Measurements from ENCODE around the gene GATC.
"Not testable (repeated sequence)": the region's sequence is repeated elsewhere in the genome, so short reads cannot be mapped to it uniquely, and the experiment has no call there.

GATC gene

DNA sequence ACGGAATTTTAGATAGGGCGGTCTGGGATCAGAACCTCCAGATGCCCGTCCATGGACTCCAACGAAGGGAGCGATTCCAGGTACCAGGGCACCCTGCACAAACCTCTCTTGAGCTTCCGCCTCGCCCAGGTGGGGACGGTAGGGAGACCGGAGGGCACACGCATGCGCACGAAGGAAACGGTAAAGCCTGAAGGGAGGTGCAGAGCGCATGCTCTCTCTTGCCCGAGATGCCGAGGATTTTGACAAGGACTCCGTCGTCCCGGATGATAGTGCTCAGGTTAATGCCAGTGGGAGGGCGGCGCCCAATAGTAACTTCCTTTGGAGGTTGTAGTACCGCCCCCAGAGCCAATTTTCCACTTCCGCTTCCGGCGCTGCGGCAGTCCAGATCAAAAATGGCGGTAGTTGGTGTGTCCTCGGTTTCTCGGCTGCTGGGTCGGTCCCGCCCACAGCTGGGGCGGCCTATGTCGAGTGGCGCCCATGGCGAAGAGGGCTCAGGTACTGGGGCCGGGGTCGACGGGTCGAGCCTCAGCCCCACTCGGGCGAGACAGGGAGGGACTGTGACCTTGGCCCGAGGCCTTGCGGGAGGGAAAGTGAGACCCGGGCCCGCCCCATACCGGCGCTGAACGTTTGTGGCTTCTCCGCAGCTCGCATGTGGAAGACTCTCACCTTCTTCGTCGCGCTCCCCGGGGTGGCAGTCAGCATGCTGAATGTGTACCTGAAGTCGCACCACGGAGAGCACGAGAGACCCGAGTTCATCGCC is 8.3 kb upstream of the GATC start, which contains the start of gene COX6A1:
TSS of gene COX6A1 (plus strand) at position 379 of the 760 bp plus-strand sequence. CDS start at position 393, 14 bp downstream.
- peak; percentile 98 for DNase-seq (ENCODE audit: low read depth)

- no peak for DNase-seq (ENCODE audit: low read depth)
Observed at GRCh38 chr12:120438495-120439198, 7.6 kb upstream of the GATC start.

DNA sequence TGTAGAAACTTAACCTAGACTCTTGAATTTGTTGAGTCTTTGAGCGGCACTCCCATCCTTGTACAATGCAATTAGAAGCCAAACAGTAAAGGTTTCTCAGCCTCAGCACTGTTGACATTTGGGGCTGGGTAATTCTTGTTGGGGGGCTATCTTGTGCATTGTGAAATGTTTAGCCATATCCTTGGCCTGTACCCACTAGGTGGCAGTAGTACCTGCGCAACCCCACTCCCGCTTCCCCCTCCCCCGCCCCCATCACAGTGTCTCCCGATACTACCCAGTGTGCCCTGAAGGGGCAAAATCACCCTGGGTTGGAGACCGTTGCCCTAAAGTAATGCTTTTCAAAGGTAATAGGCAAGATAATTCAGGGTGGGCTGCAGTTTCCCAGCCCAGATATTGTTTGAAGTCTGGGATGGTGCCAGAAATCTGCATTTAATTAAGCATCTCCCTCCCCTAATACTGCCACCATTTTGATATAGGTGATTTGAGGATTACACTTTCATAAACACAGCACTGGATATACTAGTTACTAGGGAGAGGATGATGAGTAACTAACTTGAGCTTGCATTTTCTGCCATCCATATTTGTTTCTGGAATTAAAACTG is 6.5 kb upstream of the GATC start:
- peak; percentile 60 for DNase-seq (ENCODE audit: low read depth)

DNA sequence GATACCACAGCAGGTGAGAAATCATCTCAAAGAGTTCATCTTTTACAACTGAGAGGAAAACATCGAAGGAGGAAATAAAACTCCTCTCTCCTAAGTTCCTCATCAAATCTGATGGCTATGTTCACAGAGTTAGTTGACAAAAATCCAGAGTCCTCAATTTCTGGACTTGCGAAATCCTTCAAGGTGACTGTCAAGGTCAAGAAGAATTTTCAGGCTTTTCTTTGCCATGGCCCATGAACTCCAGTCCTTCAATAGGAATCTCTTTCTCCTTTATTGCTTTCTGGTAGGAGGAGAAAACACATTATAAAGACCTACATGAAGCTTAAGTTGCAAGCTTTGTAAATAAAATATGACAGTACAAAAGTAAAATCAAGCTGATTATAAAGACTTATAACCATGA is 1.6 kb upstream of the GATC start:
- DNase-seq (ENCODE audit: low read depth): no peak

GRCh38 chr12:120446844-120447178 is 567 bp downstream of the GATC start:
- not testable (repeated sequence) for DNase-seq (ENCODE audit: low read depth)

DNA sequence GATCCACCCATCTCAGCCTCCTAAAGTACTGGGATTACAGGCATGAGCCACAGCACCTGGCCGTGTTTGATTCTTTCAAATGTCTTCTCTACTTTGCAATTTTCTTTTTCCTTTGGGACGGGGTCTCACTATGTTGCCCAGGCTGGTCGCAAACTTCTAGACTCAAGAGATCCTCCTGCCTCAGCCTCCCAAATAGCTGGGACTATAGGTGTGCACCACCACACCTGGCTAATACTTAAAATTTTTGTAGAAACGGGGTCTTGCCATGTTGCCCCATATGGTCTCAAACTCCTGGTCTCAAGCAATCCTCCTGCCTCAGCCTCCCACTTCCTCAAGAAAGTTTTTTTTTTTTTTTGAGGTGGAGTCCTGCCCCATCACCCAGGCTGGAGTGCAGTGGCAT is 1.7 kb downstream of the GATC start:
- no peak for DNase-seq (ENCODE audit: low read depth)

DNA sequence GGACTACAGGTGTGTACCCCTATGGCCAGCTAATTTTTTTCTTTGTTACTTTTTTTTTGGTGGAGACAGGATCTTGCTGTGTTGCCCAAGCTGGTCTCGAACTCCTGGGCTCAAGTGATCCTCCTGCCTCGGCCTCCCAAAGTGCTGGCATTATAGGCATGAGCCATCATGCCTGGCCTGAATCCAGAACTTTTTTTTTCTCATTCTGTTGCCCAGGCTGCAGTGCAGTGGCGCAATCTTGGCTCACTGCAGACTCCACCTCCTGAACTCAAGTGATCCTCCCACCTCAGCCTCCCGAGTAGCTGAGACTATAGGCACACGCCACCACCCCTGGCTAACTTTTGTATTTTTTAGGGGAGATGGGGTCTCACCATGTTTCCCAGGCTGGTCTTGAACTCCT is 6.3 kb downstream of the GATC start:
- DNase-seq (ENCODE audit: low read depth): not testable (repeated sequence)

DNA sequence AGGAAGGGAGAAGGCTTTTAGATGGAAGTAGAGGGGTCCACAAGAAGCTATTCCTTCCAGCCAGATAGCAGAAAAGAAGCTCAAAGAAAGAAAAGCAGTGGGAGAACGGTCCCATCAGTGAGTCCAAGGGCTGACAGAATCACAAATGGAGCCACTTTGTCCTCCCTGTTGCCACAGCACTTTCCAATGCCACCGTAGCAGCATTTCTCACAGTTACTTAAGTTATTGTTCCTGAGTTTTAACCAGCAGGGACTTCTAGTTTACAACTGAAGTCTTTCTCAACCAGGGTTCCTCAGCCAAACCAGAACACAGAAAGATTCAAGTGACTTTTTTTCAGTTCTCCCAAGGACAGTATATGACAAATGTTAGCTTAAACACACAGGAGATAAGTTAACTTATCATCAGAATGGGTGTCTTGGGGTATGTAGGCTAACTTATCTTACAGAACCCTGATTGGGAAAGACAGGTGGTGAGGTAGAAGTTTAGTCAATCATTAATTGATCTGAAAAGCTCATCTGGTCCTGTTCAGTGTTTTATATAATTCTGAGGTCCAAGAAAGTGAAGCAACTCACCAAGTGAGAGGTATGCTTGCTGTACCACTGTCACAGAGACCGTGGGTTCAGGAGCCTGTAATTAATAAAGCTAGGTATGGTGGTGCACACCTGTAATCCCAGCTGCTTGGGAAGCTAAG is 7.0 kb downstream of the GATC start:
- no peak for DNase-seq (ENCODE audit: low read depth)

DNA sequence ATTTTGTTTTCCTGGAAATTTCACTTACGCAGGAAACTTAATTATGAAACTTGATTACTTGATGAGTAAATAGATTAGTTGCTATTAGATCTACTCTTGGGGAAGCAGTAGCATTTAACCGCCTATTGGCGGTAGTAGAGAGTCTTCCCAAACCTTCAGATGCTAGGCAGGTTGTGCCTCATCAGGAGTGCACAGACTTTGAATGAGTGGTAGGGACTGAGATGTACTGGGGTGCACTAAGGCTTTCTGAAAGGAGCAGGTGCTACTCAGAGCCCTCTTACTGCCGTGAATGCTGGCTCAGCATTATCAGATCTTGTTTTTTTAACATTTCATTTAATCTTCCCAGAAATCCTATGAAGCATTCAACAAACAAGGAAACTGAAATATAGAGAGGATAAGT is 7.7 kb downstream of the GATC start:
- no peak for DNase-seq (ENCODE audit: low read depth)

GRCh38 chr12:120455302-120455701 is 9.1 kb downstream of the GATC start:
- DNase-seq (ENCODE audit: low read depth): no peak

GRCh38 chr12:120457133-120457532 is 10.9 kb downstream of the GATC start:
- no peak for DNase-seq (ENCODE audit: low read depth)

GRCh38 chr12:120460157-120460556 is 13.9 kb downstream of the GATC start:
- no peak for DNase-seq (ENCODE audit: low read depth)

DNA sequence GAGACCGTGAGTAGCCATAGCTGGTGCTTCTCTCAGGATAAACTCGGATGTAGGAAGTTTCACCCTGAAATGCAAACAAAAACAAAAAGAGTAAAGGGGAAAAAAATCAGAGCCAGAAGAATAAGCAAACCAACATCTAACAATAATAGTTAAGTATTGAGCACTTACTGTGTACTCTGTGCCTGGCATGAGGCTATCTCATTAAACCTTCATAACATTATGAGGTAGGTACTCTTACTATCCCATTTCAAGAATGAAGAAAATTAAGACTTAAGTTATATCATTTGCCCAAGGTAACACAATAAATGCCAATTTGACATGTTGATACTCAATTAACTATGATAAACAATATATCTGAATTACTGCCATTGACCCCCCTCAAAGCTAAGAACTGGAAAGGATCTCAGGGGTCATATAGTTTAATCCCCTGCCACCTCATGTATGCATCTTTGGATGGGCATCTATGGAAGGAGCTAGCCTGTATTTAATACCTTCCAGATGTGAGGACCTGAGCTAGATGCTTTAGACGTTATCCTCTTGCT is 15.9 kb downstream of the GATC start:
- DNase-seq (ENCODE audit: low read depth): no peak

- DNase-seq (ENCODE audit: low read depth): no peak
Observed at GRCh38 chr12:120463712-120464111, 17.5 kb downstream of the GATC start.

DNA sequence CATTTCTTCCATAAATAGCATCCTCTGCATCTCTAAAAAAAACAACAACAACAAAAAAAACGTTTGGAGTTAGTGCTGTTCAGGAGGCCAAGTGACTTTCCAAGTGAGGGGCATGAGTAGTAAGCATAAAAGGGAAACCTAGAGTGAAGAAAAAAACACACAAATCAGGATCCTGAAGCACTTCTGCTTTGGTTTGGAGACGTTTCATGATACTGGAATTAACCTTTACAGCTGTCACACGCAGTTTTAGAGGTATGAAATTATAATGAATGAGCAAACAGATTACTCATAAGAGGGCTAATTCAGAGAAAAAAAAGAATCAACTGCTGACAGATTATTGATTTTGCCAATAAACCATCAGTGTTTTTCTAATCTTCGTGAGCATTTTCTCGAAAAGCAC is 19.5 kb downstream of the GATC start:
- DNase-seq (ENCODE audit: low read depth): no peak

GRCh38 chr12:120466560-120467315 is 20.5 kb downstream of the GATC start:
- DNase-seq (ENCODE audit: low read depth): peak; percentile 8

DNA sequence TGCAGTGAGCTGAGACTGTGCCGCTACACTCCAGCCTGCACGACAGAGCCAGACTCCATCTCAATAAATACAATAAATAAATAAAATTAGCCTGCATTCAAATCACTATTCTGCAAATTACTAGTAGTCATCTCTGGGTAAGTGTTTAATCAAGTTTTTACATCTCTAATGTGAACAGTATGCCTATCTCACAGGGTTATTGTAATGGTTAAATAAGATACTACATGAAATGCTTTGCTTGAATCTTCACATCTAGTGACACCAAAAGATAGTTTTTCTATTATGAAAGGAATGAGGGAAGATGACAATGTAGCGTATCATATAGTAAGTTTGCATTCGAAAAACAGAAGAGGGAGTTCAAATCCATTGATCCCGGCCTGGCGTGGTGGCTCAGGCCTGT is 21.2 kb downstream of the GATC start:
- no peak for DNase-seq (ENCODE audit: low read depth)

DNA sequence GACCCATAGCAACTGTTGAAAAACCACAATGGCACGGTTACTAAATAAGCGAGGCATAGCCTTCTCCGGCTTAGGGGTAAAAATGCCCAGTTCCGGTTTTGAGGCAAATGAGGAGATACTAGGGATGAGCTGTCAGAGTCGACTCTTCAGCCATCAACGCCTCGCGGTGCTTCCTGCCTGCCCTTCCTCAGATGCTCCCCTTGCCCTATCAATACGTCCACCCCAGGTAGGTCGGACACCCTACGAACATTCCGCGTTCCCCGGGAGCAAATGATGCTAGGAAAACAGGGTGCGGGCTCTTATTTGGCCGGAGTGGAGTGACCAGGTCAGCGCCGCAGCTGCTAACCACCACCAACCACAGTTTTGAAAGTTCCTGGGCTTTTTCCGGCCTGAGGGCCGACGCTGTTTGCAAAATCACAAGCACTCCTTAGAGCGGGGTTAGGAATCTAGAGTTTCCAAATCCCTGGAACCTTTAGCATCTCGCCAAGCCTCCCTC is 22.1 kb downstream of the GATC start:
- no peak for DNase-seq (ENCODE audit: low read depth)

DNA sequence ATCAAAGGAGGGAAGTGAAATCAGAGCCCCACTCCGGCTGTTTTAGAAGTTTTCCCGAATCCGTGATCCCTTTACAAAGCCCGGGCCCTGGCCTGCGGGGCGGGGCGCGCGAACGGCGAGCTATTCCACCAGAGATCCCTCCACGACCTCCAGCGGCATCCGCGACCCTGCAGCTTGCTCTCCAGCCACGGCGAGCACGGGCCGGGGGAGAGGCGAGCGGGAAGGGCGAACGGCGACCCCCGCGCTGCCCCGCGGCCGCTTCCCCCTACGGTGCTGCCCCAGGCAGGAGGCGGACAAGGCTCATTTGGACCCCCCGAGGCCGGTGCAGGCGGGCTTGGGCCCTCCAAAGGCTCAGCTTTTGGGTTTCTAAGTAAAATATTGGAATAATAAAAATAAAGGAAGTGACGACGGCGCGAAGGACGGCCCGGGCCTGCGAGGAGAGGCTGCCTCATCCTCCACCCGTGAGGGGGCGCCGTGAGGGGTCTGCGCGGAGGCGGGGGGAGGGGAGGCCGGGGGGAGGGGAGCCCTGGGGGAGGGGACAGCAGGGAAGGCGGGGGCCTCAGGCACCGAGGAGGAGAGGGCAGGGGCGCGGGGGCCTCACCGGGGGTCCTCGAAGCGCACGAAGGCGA is 22.7 kb downstream of the GATC start:
- DNase-seq (ENCODE audit: low read depth): no peak

- DNase-seq (ENCODE audit: low read depth): peak; percentile 94
Observed at GRCh38 chr12:120469450-120470149, 23.4 kb downstream of the GATC start, which contains the start of gene SRSF9. Gene SRSF9, minus strand, starts transcription at chr12:120469748. Its CDS starts 139 bp downstream, at chr12:120469609.
